Esophagus squamous epithelium (tissue), 5 donors: ENCODE results near the gene POLD2. TPM values are rescaled to one million over a fixed set of nuclear protein-coding genes. Genes with fewer than 3 reads are reported as not detected.

ENCODE experiments used
- DNase-seq: peaks from one replicate; lab custom pipeline; 2025; lab: John Stamatoyannopoulos, UW
- H3K27ac ChIP-seq, 4 donors: fragments of 200-600 bp; sonication (generic); one replicate each; pipeline ENCODE4 v1.5.1; 2016 to 2019; ENCODE audit warnings: mild to moderate bottlenecking in 1 of 4
- H3K27me3 ChIP-seq, 4 donors: fragments of 200-600 bp; sonication (generic); 1 replicate in 3 of 4; 2 replicates in 1 of 4; pipeline versions ENCODE4 v1.5.1 to v1.6.0; 2017 to 2021; ENCODE audit warnings: antibody characterized with exemption in 1 of 4
- H3K36me3 ChIP-seq, 3 donors: fragments of 200-600 bp; sonication (generic); one replicate each; pipeline ENCODE4 v1.5.1; 2016 to 2019
- H3K4me1 ChIP-seq, 3 donors: fragments of 200-600 bp; sonication (generic); one replicate each; pipeline ENCODE4 v1.5.1; 2017 to 2019
- H3K4me3 ChIP-seq, 4 donors: fragments of 200-600 bp; sonication (generic); 1 replicate in 3 of 4; 2 replicates in 1 of 4; pipeline ENCODE4 v1.5.1; 2016 to 2019; ENCODE audit warnings: mild to moderate bottlenecking in 2 of 4, moderate library complexity in 1 of 4
- H3K9me3 ChIP-seq, 3 donors: fragments of 200-600 bp; sonication (generic); one replicate each; pipeline ENCODE4 v1.5.1; 2016 to 2019
- CTCF ChIP-seq, 6 experiments: fragments of 450-650 bp in 4 of 6; fragments of 200-600 bp in 2 of 6; sonication (generic) in 2 of 6; IDR thresholded peaks; one replicate each; pipeline ENCODE4 v1.5.1; 2016 to 2019; ENCODE audit warnings: antibody characterized with exemption in 6 of 6, mild to moderate bottlenecking in 4 of 6, moderate library complexity in 4 of 6
- POLR2A ChIP-seq, 4 donors: fragments of 450-650 bp; IDR thresholded peaks; one replicate each; pipeline ENCODE4 v1.6.1; 2017; ENCODE audit warnings: antibody characterized with exemption in 4 of 4, mild to moderate bottlenecking in 4 of 4, moderate library complexity in 3 of 4
- WGBS, 2 donors: methylation state at CpG; one replicate each; pipeline ENCODE4 v1.1.5; 2018; 5-methylcytosine and 5-hydroxymethylcytosine counted together
- intact Hi-C: fragments of 100-400 bp; cut with DNase I; formaldehyde crosslinking; loops from one replicate; pipeline ENCODE4 v1.15.0; 2022
- total RNA-seq, 4 donors: library from RNA; depleted of rRNA; stranded (reverse); fragments of >200 nt; gene quantifications; one replicate each; pipeline ENCODE4 v1.1.0, GENCODE V29; 2016
- donor health status: DM: yes; HTN: yes; CAD: no.

The POLD2 gene
- total RNA-seq, 4 donors from 2014 or later = 71.2 to 164 (median 89.5) TPM

DNA sequence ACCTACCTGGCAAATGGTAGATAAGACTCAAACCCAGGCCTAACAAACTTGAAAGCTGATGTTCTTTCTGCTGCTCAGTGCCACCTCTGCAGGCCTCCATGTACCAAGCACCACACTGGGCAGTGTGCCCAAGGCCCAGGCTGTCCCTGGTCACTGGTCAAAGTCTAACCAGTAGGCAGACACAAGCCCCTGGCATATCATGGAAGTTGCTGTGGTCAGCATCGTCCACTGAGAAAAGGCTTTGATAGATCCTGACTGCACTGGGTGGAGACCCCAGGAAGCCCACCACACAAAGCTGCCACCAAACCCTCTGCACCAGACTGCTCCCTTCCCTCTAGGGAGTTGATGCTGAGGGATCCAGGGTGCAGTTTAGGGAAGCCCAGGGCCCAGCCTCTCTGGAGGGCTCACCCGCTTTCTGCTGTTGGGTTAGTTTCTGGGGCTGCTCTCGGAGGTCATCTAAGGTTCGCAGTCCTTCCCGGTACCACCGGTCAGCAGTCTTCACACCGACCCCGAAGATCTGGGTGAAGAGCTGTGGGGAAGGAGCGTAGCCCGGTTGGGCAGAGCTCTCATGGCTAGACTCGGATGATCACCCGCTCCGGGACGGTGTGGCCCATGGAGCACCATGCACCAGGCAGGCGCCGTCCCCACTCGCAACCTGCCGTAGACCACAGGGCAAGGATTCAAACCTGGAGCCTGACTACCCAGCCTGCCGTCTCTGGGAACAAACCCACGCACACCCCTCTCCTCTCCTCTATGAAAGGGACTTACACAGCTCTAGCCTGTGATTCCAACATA lies 47.0 kb downstream of the POLD2 start:
- Histone ChIP-seq H3K4me3 (no peak overlapping the region), H3K9me3 (no peaks in the 10 kb centered on the region), H3K27ac (peak overlapping the region; percentile 5 to 88 (median 56)), H3K36me3 (peaks cover 38 to 86% (median 47%) of the 10 kb centered on the region in 3 donors), H3K27me3 (no peaks in the 10 kb centered on the region), H3K4me1 (peaks cover 40 to 97% (median 46%) of the 10 kb centered on the region in 3 donors)
- WGBS, 2 donors = 89% methylated on average over 5 of the region's 20 CpGs; no CpG with 5 or more reads in 1 of the 2 donors
- no peak for TF ChIP-seq POLR2A (IDR thresholded peaks at IDR 0.05)
- no peak for TF ChIP-seq CTCF (IDR thresholded peaks at IDR 0.05)
- intact Hi-C loops = no loop called here
- no peak for DNase-seq

DNA sequence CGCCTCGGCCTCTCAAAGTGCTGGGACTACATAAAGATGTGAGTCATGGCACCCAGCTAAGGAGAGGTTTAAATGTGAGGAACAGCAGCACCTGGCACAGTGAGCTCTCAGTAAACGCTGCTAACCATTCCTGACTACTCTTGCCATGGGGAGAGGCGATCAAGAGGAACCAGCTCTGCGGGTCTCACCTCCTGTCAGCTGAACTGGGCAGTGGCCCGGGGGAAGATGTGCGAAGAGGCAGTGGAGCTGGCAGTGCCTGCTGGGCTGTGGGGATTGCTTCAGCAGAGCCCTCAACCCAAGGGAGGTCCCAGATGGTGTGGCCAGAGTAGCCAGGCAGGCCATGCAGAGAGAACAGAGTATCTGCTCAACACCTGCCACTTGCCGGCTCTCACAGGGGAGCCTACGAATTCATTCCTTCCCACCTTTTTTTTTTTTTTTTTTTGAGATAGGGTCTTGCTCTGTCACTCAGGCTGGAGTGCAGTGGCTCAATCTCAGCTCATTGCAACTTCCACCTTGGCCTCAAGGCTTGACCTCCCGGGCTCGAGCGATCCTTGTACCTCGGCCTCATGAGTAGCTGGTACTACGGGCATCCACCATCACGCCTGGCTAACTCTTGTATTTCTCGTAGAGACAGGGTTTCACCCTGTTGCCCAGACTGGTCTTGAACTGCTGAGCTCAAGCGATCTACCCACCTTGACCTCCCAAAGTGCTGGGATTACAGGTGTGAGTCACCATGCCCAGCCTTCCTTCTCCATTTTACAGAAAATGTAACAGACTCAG lies 47.9 kb downstream of the POLD2 start:
- WGBS, 2 donors = 60 to 78% methylated on average over 9 to 12 of the region's 17 CpGs
- no peak overlapping the region for H3K4me3 ChIP-seq
- peaks cover 37 to 83% (median 44%) of the 10 kb centered on the region in 3 donors for H3K36me3 ChIP-seq
- no peaks in the 10 kb centered on the region for H3K9me3 ChIP-seq
- TF ChIP-seq POLR2A (IDR thresholded peaks at IDR 0.05) = no peak
- no peak for TF ChIP-seq CTCF (IDR thresholded peaks at IDR 0.05)
- intact Hi-C loops = no loop called here
- peak overlapping the region; percentile 76 to 88 (median 86) for H3K27ac ChIP-seq
- H3K4me1 ChIP-seq = peaks cover 40 to 97% (median 43%) of the 10 kb centered on the region in 3 donors
- H3K27me3 ChIP-seq = no peaks in the 10 kb centered on the region
- DNase-seq = no peak

DNA sequence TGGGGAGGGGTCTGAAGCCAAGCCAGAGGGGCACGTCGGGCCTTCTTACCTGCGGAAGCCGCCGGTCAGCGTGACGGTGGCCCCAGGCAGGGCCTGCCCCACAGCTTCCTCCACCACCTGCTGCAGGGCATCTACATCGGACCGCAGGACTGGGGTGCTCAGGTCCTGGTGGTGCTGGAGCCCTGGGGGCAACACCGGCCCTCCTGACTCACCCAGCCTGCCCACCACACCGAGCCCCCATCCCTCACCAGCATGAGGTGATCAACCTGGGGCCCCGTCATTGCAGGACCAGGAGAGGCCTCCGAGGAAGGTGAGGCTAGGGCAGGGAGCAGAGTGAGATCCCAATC lies 49.0 kb downstream of the POLD2 start:
- Histone ChIP-seq H3K9me3 (no peaks in the 10 kb centered on the region), H3K4me3 (peak overlapping the region in 1 of 4 donors; percentile 41), H3K4me1 (peaks cover 35 to 91% (median 40%) of the 10 kb centered on the region in 3 donors), H3K27me3 (no peaks in the 10 kb centered on the region), H3K27ac (peak overlapping the region; percentile 76 to 88 (median 86)), H3K36me3 (peaks cover 28 to 71% (median 32%) of the 10 kb centered on the region in 3 donors)
- DNase-seq = no peak
- TF ChIP-seq CTCF (IDR thresholded peaks at IDR 0.05) = no peak
- TF ChIP-seq POLR2A (IDR thresholded peaks at IDR 0.05) = no peak
- intact Hi-C loops = no loop called here
- WGBS, 2 donors = 88 to 100% methylated on average over 3 of the region's 13 CpGs

DNA sequence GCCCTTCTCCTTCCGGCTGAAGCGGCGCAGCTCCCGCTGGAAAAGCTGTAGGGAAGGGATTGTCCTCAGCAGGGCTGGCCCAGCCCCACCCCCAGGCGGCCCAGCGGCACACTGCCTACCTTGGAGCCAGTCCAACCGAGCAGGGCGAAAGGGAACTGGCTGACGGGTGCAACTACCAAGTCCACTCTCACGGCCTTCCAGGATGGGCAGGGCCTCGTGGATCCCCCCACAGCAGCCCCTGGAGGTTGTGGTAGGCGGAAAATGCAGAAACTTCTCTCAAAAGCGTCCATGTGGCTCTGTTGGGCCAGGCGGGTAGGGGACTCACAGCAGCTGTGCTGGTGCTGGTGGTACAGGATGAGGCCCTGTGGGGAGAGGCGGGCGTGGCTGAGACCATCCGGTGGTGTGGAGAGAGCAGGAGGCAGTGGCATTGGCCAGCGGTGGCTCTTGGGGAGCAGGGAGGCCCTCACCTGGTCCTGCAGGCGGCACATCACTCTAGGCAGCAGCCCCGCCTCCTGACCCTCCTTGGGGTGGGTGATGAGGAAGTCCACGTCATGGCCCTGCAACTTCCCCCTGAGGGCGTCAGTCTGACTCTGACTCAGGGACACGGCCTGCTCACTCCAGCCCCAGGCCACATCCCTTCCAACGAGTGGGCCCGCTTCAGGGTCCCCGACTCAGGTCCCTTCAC lies 49.5 kb downstream of the POLD2 start:
- H3K27ac ChIP-seq = peak overlapping the region; percentile 76 to 88 (median 86)
- TF ChIP-seq CTCF (IDR thresholded peaks at IDR 0.05) (peak in 2 of 6 experiments; percentile 6 to 11), POLR2A (IDR thresholded peaks at IDR 0.05) (peak in 1 of 4 donors; percentile 55)
- peak overlapping the region in 2 of 4 donors; percentile 8 to 41 for H3K4me3 ChIP-seq
- peaks cover 28 to 66% (median 29%) of the 10 kb centered on the region in 3 donors for H3K36me3 ChIP-seq
- intact Hi-C loops = no loop called here
- H3K27me3 ChIP-seq = no peaks in the 10 kb centered on the region
- H3K9me3 ChIP-seq = no peaks in the 10 kb centered on the region
- H3K4me1 ChIP-seq = peaks cover 35 to 87% (median 40%) of the 10 kb centered on the region in 3 donors
- DNase-seq = peak; percentile 55
- WGBS, 2 donors = 56% methylated on average over 3 of the region's 26 CpGs; no CpG with 5 or more reads in 1 of the 2 donors
